ENCODE measurements around the gene GSTM3. TPM values are rescaled to one million over a fixed set of nuclear protein-coding genes. Genes with fewer than 3 reads are reported as not detected.

Gene GSTM3
- total and polyA plus RNA-seq, 7 donors: 10.1 to 79.8 (median 39.8) TPM

DNA sequence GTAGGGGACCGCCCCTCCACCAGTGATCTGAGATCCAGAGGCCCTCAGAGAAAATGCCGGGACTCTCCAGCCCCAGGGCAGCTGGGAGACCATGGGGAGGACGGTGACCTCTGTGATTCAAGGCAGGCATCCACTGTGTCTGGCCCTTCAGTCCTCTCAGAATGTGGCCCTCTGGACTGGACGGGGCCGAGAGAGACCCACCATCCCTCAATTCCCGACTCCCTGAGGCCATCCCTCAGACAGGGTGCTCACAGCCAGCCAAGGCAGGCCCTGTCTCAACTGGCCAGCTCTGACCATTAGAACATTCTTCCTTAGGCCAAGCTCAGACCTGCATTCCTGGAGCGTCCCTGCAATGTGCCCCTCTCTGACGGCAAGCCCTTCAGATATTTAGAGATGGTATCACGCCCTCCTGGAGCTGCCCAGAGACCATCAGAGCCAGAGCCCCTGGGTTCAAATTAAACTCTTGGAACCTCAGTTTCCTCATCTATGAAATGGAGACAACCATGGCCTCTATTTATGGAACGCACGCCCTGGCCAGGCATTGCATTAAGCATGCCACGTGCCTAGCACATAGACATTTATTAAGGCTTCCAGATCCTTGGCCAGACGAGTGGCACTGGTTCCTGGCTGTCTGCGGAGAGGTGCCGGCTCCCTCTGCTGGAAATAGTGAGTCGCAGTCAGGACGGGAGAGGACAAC lies 32.5 kb upstream of the GSTM3 start:
- no peak overlapping the region for H3K4me3 ChIP-seq
- intact Hi-C loops (cut with DNase I): loop anchor here (1.0 to 5.0 kb wide), 3 partner anchors 51 to 133 kb away; no protein-coding TSS in a partner anchor
- 38 to 46% (median 43%) methylated on average over 17 of the region's 17 CpGs for WGBS, 3 donors
- ATAC-seq (peak; percentile 88 to 92 (median 90)), DNase-seq (peak; percentile 80 to 90)
- no peaks in the 10 kb centered on the region for H3K36me3 ChIP-seq (ENCODE audit: insufficient read depth in 1 of 2, low read depth in 1 of 2)
- no peaks in the 10 kb centered on the region for H3K27me3 ChIP-seq (ENCODE audit: insufficient read depth in 3 of 3, low read length in 2 of 3)
- TF ChIP-seq, protein P1, sequence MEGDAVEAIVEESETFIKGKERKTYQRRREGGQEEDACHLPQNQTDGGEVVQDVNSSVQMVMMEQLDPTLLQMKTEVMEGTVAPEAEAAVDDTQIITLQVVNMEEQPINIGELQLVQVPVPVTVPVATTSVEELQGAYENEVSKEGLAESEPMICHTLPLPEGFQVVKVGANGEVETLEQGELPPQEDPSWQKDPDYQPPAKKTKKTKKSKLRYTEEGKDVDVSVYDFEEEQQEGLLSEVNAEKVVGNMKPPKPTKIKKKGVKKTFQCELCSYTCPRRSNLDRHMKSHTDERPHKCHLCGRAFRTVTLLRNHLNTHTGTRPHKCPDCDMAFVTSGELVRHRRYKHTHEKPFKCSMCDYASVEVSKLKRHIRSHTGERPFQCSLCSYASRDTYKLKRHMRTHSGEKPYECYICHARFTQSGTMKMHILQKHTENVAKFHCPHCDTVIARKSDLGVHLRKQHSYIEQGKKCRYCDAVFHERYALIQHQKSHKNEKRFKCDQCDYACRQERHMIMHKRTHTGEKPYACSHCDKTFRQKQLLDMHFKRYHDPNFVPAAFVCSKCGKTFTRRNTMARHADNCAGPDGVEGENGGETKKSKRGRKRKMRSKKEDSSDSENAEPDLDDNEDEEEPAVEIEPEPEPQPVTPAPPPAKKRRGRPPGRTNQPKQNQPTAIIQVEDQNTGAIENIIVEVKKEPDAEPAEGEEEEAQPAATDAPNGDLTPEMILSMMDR (IDR thresholded peaks at IDR 0.05): peak; percentile 87
- H3K4me1 ChIP-seq: no peaks in the 10 kb centered on the region
- no peak overlapping the region for H3K27ac ChIP-seq
- H3K9me3 ChIP-seq: no peaks in the 10 kb centered on the region

DNA sequence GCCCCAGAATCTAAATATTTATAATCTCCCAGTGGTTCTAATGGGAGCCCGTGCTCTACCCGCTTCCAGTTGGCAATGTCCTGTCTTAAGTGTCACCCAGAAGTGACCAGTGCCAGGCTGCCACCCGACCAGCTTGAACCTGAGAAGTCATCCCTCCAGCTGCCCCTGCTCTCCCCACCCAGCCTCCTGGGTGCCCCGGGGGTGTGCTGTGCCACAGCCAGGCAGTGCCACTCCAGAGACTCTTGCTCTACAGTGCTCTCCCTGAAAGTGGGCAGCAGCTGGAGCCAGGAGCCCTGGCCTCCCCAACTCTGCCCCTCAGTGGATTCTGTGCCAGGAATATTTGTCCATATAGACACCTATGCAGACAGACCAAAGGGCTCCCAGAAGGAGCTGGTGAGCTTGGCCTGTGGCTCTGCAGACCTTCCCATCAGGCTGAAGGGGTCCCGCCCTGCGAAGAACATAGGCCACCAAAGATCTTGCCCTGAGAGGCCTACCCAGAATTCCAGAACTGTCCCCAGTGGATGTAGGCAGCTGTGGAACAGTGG lies 31.9 kb upstream of the GSTM3 start:
- WGBS, 3 donors: 70 to 85% (median 76%) methylated on average over 6 of the region's 6 CpGs
- peak in 1 of 2 donors; percentile 58 for DNase-seq
- intact Hi-C loops (cut with DNase I): loop anchor here (1.0 to 5.0 kb wide), 3 partner anchors 50 to 132 kb away; no protein-coding TSS in a partner anchor
- H3K27ac ChIP-seq: no peak overlapping the region
- no peak for ATAC-seq
- no peak overlapping the region for H3K4me3 ChIP-seq
- no peaks in the 10 kb centered on the region for H3K4me1 ChIP-seq
- H3K27me3 ChIP-seq (ENCODE audit: insufficient read depth in 3 of 3, low read length in 2 of 3): no peaks in the 10 kb centered on the region
- H3K9me3 ChIP-seq: no peaks in the 10 kb centered on the region
- H3K36me3 ChIP-seq (ENCODE audit: insufficient read depth in 1 of 2, low read depth in 1 of 2): no peaks in the 10 kb centered on the region
- TF ChIP-seq, protein P1 (IDR thresholded peaks at IDR 0.05): no peak

DNA sequence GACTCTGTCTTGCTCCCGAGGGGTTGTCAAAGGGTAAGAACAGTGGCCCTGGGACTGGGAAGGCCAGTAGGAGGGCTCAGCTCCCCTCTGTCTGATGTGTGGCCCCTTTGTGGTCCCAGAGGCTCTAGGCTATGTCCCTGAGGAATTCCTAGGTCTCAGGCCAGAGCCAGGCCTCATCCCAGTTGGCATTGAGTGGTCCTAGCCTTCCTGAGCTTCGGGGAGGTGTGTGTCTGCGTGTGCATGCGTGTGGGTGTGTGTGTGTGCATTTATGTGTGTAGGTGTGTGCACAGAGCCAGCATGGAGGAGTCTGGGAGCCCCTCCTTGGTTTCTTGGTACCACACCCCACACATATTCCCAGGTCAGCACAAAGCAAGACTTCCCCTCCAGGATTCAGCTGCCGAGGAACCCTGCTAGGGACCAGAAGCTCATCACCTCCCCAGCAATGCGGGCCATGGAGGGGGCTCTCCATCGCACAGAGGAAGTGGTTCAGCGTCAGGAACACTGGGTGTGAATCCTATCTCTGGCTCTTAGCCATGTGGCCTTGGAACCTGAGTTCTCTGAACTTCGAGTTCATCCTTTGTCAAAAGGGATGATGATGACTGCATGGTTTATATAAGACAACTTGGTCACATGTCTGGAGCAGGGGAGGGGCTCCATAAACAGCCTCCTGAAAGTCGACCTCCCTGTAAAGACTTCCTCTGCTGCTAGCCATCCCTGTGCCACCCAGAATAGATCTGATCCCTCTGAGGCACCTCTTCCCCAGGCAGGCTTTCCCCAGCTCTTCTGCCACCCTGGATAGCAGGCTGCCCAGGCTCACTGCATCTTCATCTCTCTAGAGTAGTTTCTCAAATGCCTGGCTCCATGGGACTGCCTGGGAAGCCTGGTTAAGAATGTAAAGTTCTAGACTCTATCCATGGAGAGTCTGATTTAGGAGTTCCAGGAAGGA lies 31.1 kb upstream of the GSTM3 start:
- intact Hi-C loops (cut with DNase I): loop anchor here (2.0 to 5.0 kb wide), 2 partner anchors 50 to 131 kb away; no protein-coding TSS in a partner anchor
- WGBS, 3 donors: 73 to 76% (median 75%) methylated on average over 10 of the region's 10 CpGs
- Histone ChIP-seq H3K4me3 (no peak overlapping the region), H3K4me1 (no peaks in the 10 kb centered on the region), H3K9me3 (no peaks in the 10 kb centered on the region), H3K27me3 (ENCODE audit: insufficient read depth in 3 of 3, low read length in 2 of 3) (no peaks in the 10 kb centered on the region), H3K36me3 (ENCODE audit: insufficient read depth in 1 of 2, low read depth in 1 of 2) (no peaks in the 10 kb centered on the region), H3K27ac (no peak overlapping the region)
- no peak for ATAC-seq
- DNase-seq: peak in 1 of 2 donors; percentile 32
- TF ChIP-seq, protein P1 (IDR thresholded peaks at IDR 0.05): no peak

DNA sequence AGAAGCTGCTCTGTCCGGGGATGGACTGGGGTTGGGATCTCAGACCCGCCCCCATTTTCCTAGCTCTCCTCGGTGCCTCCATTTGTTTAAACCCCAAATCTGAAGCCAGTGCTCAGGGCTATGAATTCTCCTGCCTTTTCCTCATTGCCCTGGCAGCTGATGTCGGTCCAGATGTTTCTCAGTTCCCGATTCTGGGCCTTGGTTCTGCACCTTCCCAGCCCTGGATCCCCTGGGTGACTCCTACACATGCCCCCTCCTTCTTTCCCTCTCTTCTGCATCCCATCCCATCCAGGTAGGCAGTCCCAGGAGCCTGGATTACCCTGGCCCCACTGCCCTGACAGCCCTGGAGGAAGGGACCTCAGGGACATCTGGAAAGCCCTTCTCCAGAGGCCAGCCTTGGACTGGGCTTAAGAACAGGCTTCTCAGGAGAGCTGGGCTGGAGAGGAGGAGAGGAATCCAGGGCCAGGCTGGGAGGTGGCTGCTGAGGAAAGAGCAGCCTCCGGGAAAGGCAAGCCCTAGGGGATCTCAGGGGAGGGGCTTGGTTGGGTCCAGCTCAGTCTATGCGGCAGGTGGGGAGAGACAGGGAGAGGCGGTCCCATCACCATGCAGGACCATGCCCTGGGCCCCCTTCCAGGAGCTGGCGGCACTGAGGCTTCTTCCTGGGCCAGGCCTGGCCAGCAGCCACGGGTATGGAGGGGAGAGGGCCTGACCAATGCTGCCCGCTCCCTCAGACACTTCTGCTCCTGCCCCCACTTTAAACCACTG lies 29.7 kb upstream of the GSTM3 start:
- intact Hi-C loops (cut with DNase I): loop anchor here in 1 of 2 donors (5.0 kb wide), 1 partner anchor 48 kb away; no protein-coding TSS in a partner anchor
- no peak for ATAC-seq

More for the DNA sequence above, 29.7 kb upstream of the GSTM3 start:
- TF ChIP-seq, protein P1 (IDR thresholded peaks at IDR 0.05): no peak
- Histone ChIP-seq H3K36me3 (ENCODE audit: insufficient read depth in 1 of 2, low read depth in 1 of 2) (no peaks in the 10 kb centered on the region), H3K27me3 (ENCODE audit: insufficient read depth in 3 of 3, low read length in 2 of 3) (no peaks in the 10 kb centered on the region), H3K4me3 (no peak overlapping the region), H3K27ac (no peak overlapping the region), H3K4me1 (no peaks in the 10 kb centered on the region), H3K9me3 (no peaks in the 10 kb centered on the region)
- 55 to 66% (median 62%) methylated on average over 11 of the region's 11 CpGs for WGBS, 3 donors
- peak in 1 of 2 donors; percentile 48 for DNase-seq

Measured in psoas muscle (tissue), 8 donors.